Prostate gland (tissue), 2 donors: ENCODE data around the gene LOXHD1. TPM values are rescaled to one million over a fixed set of nuclear protein-coding genes. Genes with fewer than 3 reads are reported as not detected.

Experiments used
- DNase-seq: peaks from one replicate; pipeline ENCODE4 v3.0.0-alpha.2; 2019; ENCODE audit warnings: low spot score
- H3K27ac ChIP-seq, 2 donors: fragments of 200-600 bp; sonication (generic); 2 replicates each; pipeline ENCODE4 v1.5.1; 2017 to 2019
- H3K27me3 ChIP-seq: fragments of 200-600 bp; sonication (generic); replicated peaks from 2 replicates; pipeline ENCODE4 v1.5.1; 2019; ENCODE audit not compliant: insufficient read depth
- H3K36me3 ChIP-seq, 2 donors: fragments of 200-600 bp; sonication (generic); 1 replicate in 1 of 2; 2 replicates in 1 of 2; pipeline versions ENCODE4 v1.5.1 to v1.8.1; 2017 to 2019
- H3K4me1 ChIP-seq: fragments of 200-600 bp; sonication (generic); replicated peaks from 2 replicates; pipeline ENCODE4 v1.5.1; 2019
- H3K4me3 ChIP-seq, 2 donors: fragments of 200-600 bp; sonication (generic); 2 replicates each; pipeline ENCODE4 v1.5.1; 2017 to 2019
- H3K9me3 ChIP-seq: fragments of 200-600 bp; sonication (generic); 2 replicates; pipeline ENCODE4 v1.5.1; 2017
- CTCF ChIP-seq, 4 experiments: fragments of 200-600 bp in 2 of 4; fragments of 450-650 bp in 2 of 4; sonication (generic) in 2 of 4; IDR thresholded peaks; 1 replicate in 3 of 4; 2 replicates in 1 of 4; pipeline ENCODE4 v1.5.1; 2016 to 2019; ENCODE audit warnings: antibody characterized with exemption in 4 of 4, mild to moderate bottlenecking in 2 of 4, moderate library complexity in 2 of 4
- POLR2A ChIP-seq: fragments of 450-650 bp; IDR thresholded peaks from one replicate; pipeline ENCODE4 v1.6.1; 2016; ENCODE audit warnings: antibody characterized with exemption, mild to moderate bottlenecking
- POLR2AphosphoS5 ChIP-seq: sonication (generic); formaldehyde crosslinking; IDR thresholded peaks from one replicate; pipeline ENCODE4 v1.6.1; 2017; ENCODE audit warnings: antibody characterized with exemption
- WGBS: methylation state at CpG from one replicate; pipeline ENCODE4 v1.1.5; 2018; 5-methylcytosine and 5-hydroxymethylcytosine counted together
- intact Hi-C: fragments of 100-400 bp; cut with DNase I; formaldehyde crosslinking; loops from one replicate; pipeline ENCODE4 v1.14.2; 2022
- total RNA-seq, 2 donors: library from RNA; depleted of rRNA; stranded (reverse); fragments of >200 nt; gene quantifications; one replicate each; pipeline ENCODE4 v1.1.0, GENCODE V29; 2016

Gene LOXHD1
- total RNA-seq, 2 donors from 2014 or later: 1.4 TPM; not detected in 1

- Histone ChIP-seq H3K27me3 (no peaks in the 10 kb centered on the region), H3K4me1 (no peaks in the 10 kb centered on the region), H3K4me3 (no peak overlapping the region), H3K9me3 (no peaks in the 10 kb centered on the region), H3K27ac (no peak overlapping the region), H3K36me3 (no peaks in the 10 kb centered on the region)
- intact Hi-C loops: no loop called here
- DNase-seq: no peak
- WGBS: 81% methylated on average over 10 of the region's 10 CpGs
- no peak for TF ChIP-seq POLR2A
Measured at GRCh38 chr18:46678785-46679399, 21.9 kb upstream of the LOXHD1 start.

- H3K36me3 ChIP-seq: no peaks in the 10 kb centered on the region
- no peaks in the 10 kb centered on the region for H3K9me3 ChIP-seq
- H3K4me3 ChIP-seq: no peak overlapping the region
- intact Hi-C loops: no loop called here
- TF ChIP-seq POLR2A: no peak
- TF ChIP-seq POLR2AphosphoS5: no peak
- no peak for TF ChIP-seq CTCF (IDR thresholded peaks at IDR 0.05)
- no peaks in the 10 kb centered on the region for H3K27me3 ChIP-seq
- no peak for DNase-seq
- H3K4me1 ChIP-seq: no peaks in the 10 kb centered on the region
- WGBS: 52% methylated on average over 3 of the region's 3 CpGs
- H3K27ac ChIP-seq: no peak overlapping the region
Measured at GRCh38 chr18:46678041-46678440, 21.0 kb upstream of the LOXHD1 start.

- Histone ChIP-seq H3K36me3 (no peaks in the 10 kb centered on the region), H3K9me3 (no peaks in the 10 kb centered on the region), H3K4me3 (no peak overlapping the region), H3K4me1 (no peaks in the 10 kb centered on the region), H3K27me3 (no peaks in the 10 kb centered on the region), H3K27ac (no peak overlapping the region)
- intact Hi-C loops: no loop called here
- TF ChIP-seq CTCF (IDR thresholded peaks at IDR 0.05) (no peak), POLR2AphosphoS5 (no peak), POLR2A (no peak)
- 50% methylated on average over 2 of the region's 2 CpGs for WGBS
- no peak for DNase-seq
Measured at GRCh38 chr18:46677611-46678010, 20.6 kb upstream of the LOXHD1 start.

GRCh38 chr18:46676182-46676835, 19.3 kb upstream of the LOXHD1 start:
- WGBS: 48% methylated on average over 15 of the region's 15 CpGs
- no peak for DNase-seq
- no peak overlapping the region for H3K27ac ChIP-seq

GRCh38 chr18:46675112-46675511, 18.1 kb upstream of the LOXHD1 start:
- 78% methylated on average over 1 of the region's 1 CpG for WGBS
- Histone ChIP-seq H3K4me3 (no peak overlapping the region), H3K9me3 (no peaks in the 10 kb centered on the region), H3K4me1 (no peaks in the 10 kb centered on the region), H3K27me3 (no peaks in the 10 kb centered on the region), H3K36me3 (no peaks in the 10 kb centered on the region), H3K27ac (no peak overlapping the region)
- intact Hi-C loops: no loop called here
- TF ChIP-seq POLR2A: no peak
- TF ChIP-seq POLR2AphosphoS5: no peak
- TF ChIP-seq CTCF (IDR thresholded peaks at IDR 0.05): no peak
- DNase-seq: no peak

More at GRCh38 chr18:46676182-46676835, 19.3 kb upstream of the LOXHD1 start:
- intact Hi-C loops: no loop called here
- no peak overlapping the region for H3K4me3 ChIP-seq
- no peak for TF ChIP-seq CTCF (IDR thresholded peaks at IDR 0.05)
- TF ChIP-seq POLR2AphosphoS5: no peak
- TF ChIP-seq POLR2A: no peak
- no peaks in the 10 kb centered on the region for H3K4me1 ChIP-seq
- H3K9me3 ChIP-seq: no peaks in the 10 kb centered on the region
- no peaks in the 10 kb centered on the region for H3K27me3 ChIP-seq
- no peaks in the 10 kb centered on the region for H3K36me3 ChIP-seq
